Effector memory CD8-positive, alpha-beta T cell (primary cell): ENCODE measurements around the gene PI16.

ENCODE experiments used
- ATAC-seq: fragments of 150-1000 bp; cut with Tn5 transposase; replicated peaks from 2 replicates; pipeline ENCODE4 v1.10.0; 2021; ENCODE audit warnings: mild to moderate bottlenecking, moderate library complexity
- DNase-seq, 3 experiments: peaks; one replicate each; pipeline ENCODE4 v3.0.0; 2021
- H3K27ac Mint-ChIP-seq, 2 donors: one replicate each; pipeline ENCODE4 v1.8.0; 2022; ENCODE audit warnings: mild to moderate bottlenecking in 2 of 2, mixed read lengths in 2 of 2, moderate library complexity in 2 of 2
- H3K27me3 Mint-ChIP-seq, 2 donors: one replicate each; pipeline ENCODE4 v1.8.0; 2022; ENCODE audit warnings: mixed read lengths in 2 of 2
- H3K36me3 Mint-ChIP-seq: one replicate; pipeline ENCODE4 v1.8.0; 2022; ENCODE audit warnings: mild to moderate bottlenecking, moderate library complexity, mixed read lengths; ENCODE audit not compliant: insufficient read depth
- H3K4me1 Mint-ChIP-seq, 2 donors: one replicate each; pipeline ENCODE4 v1.8.0; 2022; ENCODE audit warnings: low read depth in 2 of 2, mixed read lengths in 2 of 2
- H3K4me3 Mint-ChIP-seq, 2 donors: one replicate each; pipeline ENCODE4 v1.8.0; 2022; ENCODE audit warnings: mild to moderate bottlenecking in 2 of 2, mixed read lengths in 2 of 2, moderate library complexity in 2 of 2
- H3K9me3 Mint-ChIP-seq, 2 donors: one replicate each; pipeline ENCODE4 v1.8.0; 2022; ENCODE audit warnings: mixed read lengths in 2 of 2

The PI16 gene

DNA sequence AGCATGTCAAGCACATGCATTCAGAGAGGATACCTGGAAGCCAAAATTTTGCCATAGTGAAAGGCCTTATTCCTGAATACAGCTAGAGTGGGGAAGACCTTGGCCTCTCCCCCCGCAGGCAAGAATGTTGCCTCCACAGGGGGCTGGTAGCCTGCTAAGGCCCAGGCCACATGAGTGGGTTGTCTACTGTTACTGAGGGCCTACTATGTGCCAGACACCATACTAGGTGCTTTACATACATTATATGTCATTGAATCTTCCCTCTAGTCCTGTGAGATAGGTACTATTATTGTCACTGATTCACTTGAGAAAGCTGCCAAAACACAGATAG is 642 bp upstream of the PI16 start:
- ATAC-seq (no peak), DNase-seq (no peak)
- Mint-ChIP-seq H3K4me3 (peak overlapping the region; percentile 79 to 83), H3K9me3 (no peaks in the 10 kb centered on the region), H3K27me3 (no peaks in the 10 kb centered on the region), H3K36me3 (peaks cover 2% of the 10 kb centered on the region), H3K4me1 (peaks cover 29 to 34% of the 10 kb centered on the region in 2 donors), H3K27ac (peak overlapping the region in 1 of 2 donors; percentile 52)

DNA sequence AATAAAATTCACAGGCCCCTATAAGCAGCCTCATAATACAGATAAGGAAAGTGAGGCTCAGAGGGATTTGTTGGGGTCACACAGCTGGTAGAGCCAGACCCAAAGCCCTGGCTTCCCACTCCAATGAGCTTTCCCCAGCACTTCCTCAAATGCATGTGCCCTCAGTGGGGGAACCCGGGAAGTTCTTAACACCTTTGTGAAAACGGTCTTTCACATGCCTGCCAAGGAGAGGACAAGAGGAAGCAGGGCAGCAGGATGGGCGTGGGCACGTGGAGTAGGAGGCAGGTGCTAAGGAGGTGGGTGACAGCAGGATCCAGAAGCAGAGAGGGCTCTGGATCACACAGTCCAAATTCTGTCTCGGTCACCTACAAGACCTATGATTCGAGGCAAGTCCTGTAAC is 598 bp downstream of the PI16 start:
- Mint-ChIP-seq H3K36me3 (peaks cover 2% of the 10 kb centered on the region), H3K4me1 (peaks cover 29% of the 10 kb centered on the region in 2 donors), H3K27ac (peak overlapping the region; percentile 32 to 88), H3K9me3 (no peaks in the 10 kb centered on the region), H3K27me3 (no peaks in the 10 kb centered on the region), H3K4me3 (peak overlapping the region; percentile 79 to 83)
- ATAC-seq (no peak), DNase-seq (no peak)

DNA sequence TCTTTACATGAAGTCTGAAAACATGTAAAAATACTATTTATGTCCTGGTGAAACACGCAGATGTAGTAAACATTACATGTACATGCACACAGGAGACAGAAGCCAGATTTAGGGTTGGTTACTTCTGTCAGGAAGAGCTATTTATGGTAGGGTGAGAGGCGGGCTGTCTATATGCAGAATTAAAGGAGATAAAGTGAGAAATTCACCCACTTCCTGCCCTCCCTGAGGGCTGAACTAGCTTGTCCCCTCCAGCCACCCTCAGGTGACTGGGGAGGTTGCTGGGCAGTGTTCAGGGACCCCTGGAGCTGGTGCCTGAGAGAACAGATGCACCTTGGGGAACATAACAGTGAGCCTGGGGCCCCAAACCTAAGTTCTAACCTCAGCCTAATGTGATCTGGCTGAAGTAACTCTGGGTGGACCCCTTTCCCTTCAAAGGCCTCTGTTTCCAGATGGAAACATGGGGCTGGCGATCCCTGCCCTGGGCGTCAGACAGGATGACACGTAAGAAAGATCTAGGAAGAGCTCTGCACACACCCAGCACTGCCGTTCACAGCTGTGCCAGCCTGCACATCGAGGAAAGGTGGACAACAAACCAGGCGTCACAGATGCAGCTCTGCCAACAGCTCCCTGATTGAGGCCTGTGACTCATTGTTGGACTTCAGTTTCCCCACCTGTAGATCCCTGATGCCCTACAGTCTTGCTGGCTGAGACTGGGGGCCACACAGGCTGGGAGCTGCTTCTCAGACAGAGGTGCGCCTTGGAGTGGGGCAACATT is 1.3 kb downstream of the PI16 start:
- DNase-seq = no peak
- no peaks in the 10 kb centered on the region for H3K27me3 Mint-ChIP-seq
- no peaks in the 10 kb centered on the region for H3K9me3 Mint-ChIP-seq
- peaks cover 2% of the 10 kb centered on the region for H3K36me3 Mint-ChIP-seq
- peak; percentile 47 for ATAC-seq
- H3K4me1 Mint-ChIP-seq = peaks cover 29% of the 10 kb centered on the region in 2 donors
- peak overlapping the region; percentile 79 to 83 for H3K4me3 Mint-ChIP-seq
- peak overlapping the region; percentile 32 to 44 for H3K27ac Mint-ChIP-seq

- Mint-ChIP-seq H3K27me3 (no peaks in the 10 kb centered on the region), H3K4me3 (peak overlapping the region; percentile 79 to 83), H3K9me3 (no peaks in the 10 kb centered on the region), H3K36me3 (peaks cover 2% of the 10 kb centered on the region), H3K4me1 (peaks cover 29 to 32% of the 10 kb centered on the region in 2 donors), H3K27ac (peak overlapping the region in 1 of 2 donors; percentile 44)
- DNase-seq = no peak
- ATAC-seq = no peak
These were observed 1.9 kb downstream of the PI16 start for GRCh38 chr6:36956446-36956820.

DNA sequence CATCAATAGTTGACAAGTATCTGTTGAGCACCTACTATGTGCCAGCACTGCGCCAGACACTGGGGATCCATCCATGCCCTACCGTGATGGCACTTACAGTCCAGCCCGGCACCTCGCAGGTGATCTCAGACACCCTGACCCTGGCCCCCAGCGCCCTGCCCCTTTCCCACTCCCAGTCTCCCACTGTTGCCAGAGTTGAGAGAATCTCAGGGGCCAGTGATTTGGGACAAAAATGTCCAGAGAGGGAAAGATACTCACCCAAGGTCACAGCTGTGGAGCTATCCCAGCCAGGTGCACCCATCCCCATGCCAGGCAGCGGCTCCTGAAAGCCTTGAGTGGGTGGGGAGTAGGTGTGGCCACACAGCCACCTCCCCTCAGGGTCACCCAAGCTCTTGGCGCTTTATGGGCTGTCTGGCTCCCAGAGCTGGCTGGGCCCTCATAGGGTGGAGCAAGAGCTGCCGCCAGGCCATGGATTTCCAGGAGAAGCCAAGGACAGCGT is 3.3 kb downstream of the PI16 start:
- ATAC-seq = no peak
- Mint-ChIP-seq H3K27ac (peak overlapping the region in 1 of 2 donors; percentile 69), H3K9me3 (no peaks in the 10 kb centered on the region), H3K4me1 (peaks cover 29 to 37% of the 10 kb centered on the region in 2 donors), H3K27me3 (no peaks in the 10 kb centered on the region), H3K4me3 (no peak overlapping the region), H3K36me3 (peaks cover 7% of the 10 kb centered on the region)
- DNase-seq = no peak

GRCh38 chr6:36958775-36959554 is 4.4 kb downstream of the PI16 start:
- H3K27me3 Mint-ChIP-seq = no peaks in the 10 kb centered on the region
- DNase-seq = no peak
- peaks cover 7% of the 10 kb centered on the region for H3K36me3 Mint-ChIP-seq
- ATAC-seq = no peak
- peaks cover 31 to 42% of the 10 kb centered on the region in 2 donors for H3K4me1 Mint-ChIP-seq
- H3K4me3 Mint-ChIP-seq = no peak overlapping the region
- H3K9me3 Mint-ChIP-seq = no peaks in the 10 kb centered on the region
- H3K27ac Mint-ChIP-seq = no peak overlapping the region

- Mint-ChIP-seq H3K27ac (peak overlapping the region in 1 of 2 donors; percentile 58), H3K27me3 (no peaks in the 10 kb centered on the region), H3K4me1 (peaks cover 29 to 42% of the 10 kb centered on the region in 2 donors), H3K9me3 (no peaks in the 10 kb centered on the region), H3K36me3 (peaks cover 7% of the 10 kb centered on the region), H3K4me3 (no peak overlapping the region)
- DNase-seq (no peak), ATAC-seq (no peak)
These were observed 5.2 kb downstream of the PI16 start for GRCh38 chr6:36959555-36960250.

- Mint-ChIP-seq H3K9me3 (no peaks in the 10 kb centered on the region), H3K4me3 (no peak overlapping the region), H3K27me3 (no peaks in the 10 kb centered on the region), H3K4me1 (peaks cover 17 to 33% of the 10 kb centered on the region in 2 donors), H3K27ac (peak overlapping the region in 1 of 2 donors; percentile 46), H3K36me3 (peaks cover 21% of the 10 kb centered on the region)
- DNase-seq (no peak), ATAC-seq (no peak)
These were observed 7.2 kb downstream of the PI16 start for GRCh38 chr6:36961441-36962435.

- Mint-ChIP-seq H3K9me3 (no peaks in the 10 kb centered on the region), H3K4me3 (peak overlapping the region in 1 of 2 donors; percentile 63), H3K36me3 (peaks cover 28% of the 10 kb centered on the region), H3K27ac (peak overlapping the region; percentile 26 to 87), H3K4me1 (peaks cover 17 to 33% of the 10 kb centered on the region in 2 donors), H3K27me3 (no peaks in the 10 kb centered on the region)
- ATAC-seq (peak; percentile 61), DNase-seq (peak; percentile 57 to 61 (median 60))
These were observed 8.3 kb downstream of the PI16 start for GRCh38 chr6:36962874-36963273.

DNA sequence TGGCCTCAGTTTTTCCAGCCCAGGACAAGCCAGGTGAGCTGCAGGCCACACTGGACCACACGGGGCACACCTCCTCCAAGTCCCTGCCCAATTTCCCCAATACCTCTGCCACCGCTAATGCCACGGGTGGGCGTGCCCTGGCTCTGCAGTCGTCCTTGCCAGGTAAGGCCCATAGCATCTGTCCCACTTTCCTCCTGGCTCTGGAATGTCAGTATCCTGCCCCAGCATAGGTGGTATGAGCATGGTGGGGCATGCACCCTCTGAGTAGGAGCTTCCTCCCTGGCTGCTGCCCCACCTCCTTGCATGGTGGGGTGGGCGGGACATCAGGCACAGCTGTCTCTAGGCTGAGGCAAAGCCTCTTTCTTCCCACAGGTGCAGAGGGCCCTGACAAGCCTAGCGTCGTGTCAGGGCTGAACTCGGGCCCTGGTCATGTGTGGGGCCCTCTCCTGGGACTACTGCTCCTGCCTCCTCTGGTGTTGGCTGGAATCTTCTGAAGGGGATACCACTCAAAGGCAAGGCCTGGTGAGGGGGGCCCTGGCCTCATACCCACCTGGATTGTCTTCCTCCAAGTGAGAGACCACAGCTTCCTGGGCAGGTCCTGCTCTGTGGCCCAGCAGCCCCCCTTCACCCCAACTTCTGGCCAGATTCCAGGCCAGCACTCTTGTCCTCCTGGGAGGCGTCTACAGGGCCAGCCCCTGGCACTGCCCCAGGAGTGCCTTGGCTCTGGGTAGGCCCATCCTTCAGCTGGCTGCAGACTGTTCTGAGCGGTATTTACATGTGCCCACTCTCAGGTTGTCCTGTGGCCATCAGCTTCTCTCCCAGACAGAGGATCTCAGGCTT is 9.1 kb downstream of the PI16 start:
- ATAC-seq (peak; percentile 69), DNase-seq (peak in 1 of 3 experiments; percentile 18)
- peak overlapping the region in 1 of 2 donors; percentile 63 for H3K4me3 Mint-ChIP-seq
- H3K27me3 Mint-ChIP-seq = no peaks in the 10 kb centered on the region
- peaks cover 17 to 33% of the 10 kb centered on the region in 2 donors for H3K4me1 Mint-ChIP-seq
- peaks cover 36% of the 10 kb centered on the region for H3K36me3 Mint-ChIP-seq
- H3K27ac Mint-ChIP-seq = peak overlapping the region; percentile 52 to 87
- no peaks in the 10 kb centered on the region for H3K9me3 Mint-ChIP-seq

- ATAC-seq = no peak
These were observed 9.8 kb downstream of the PI16 start for GRCh38 chr6:36964349-36964748.

GRCh38 chr6:36964908-36965307 is 10.4 kb downstream of the PI16 start:
- peak overlapping the region; percentile 27 to 54 for H3K4me3 Mint-ChIP-seq
- H3K27ac Mint-ChIP-seq = peak overlapping the region; percentile 52 to 87
- H3K9me3 Mint-ChIP-seq = no peaks in the 10 kb centered on the region
- ATAC-seq = no peak
- H3K27me3 Mint-ChIP-seq = no peaks in the 10 kb centered on the region
- H3K36me3 Mint-ChIP-seq = peaks cover 47% of the 10 kb centered on the region
- DNase-seq = no peak
- peaks cover 17 to 33% of the 10 kb centered on the region in 2 donors for H3K4me1 Mint-ChIP-seq

More at GRCh38 chr6:36964349-36964748, 9.8 kb downstream of the PI16 start:
- no peak for DNase-seq
- H3K27me3 Mint-ChIP-seq = no peaks in the 10 kb centered on the region
- peaks cover 41% of the 10 kb centered on the region for H3K36me3 Mint-ChIP-seq
- H3K27ac Mint-ChIP-seq = peak overlapping the region; percentile 52 to 87
- H3K4me3 Mint-ChIP-seq = peak overlapping the region; percentile 27 to 54
- H3K9me3 Mint-ChIP-seq = no peaks in the 10 kb centered on the region
- peaks cover 17 to 33% of the 10 kb centered on the region in 2 donors for H3K4me1 Mint-ChIP-seq
